ENCODE measurements around the gene ZNF605. TPM values are rescaled to one million over a fixed set of nuclear protein-coding genes. Genes with fewer than 3 reads are reported as not detected.

Gene ZNF605
- total and polyA plus RNA-seq, 2 donors (not counting 1 experiment from before 2014, with no cell fraction given), result 6.0 to 21.7 TPM

GRCh38 chr12:132909030-132909368 lies 47.1 kb downstream of the ZNF605 start:
- no peak for DNase-seq
- peaks cover 15% of the 10 kb centered on the region for H3K9me3 Mint-ChIP-seq (ENCODE audit: insufficient read depth)
- CTCF ChIA-PET, result interaction anchor here (0.7 to 1.9 kb wide), 4 partner anchors 15 to 223 kb away, joined by 3 to 5 read pairs (median 4); partner anchors contain the start of gene ZNF605
- Histone ChIP-seq H3K36me3 (replicated peaks in 1 of 2; ENCODE audit: control extremely low read depth in 1 of 2, control insufficient read depth in 1 of 2, extremely low read depth in 1 of 2, insufficient read depth in 2 of 2, low read length in 1 of 2) (no peaks in the 10 kb centered on the region), H2AFZ (ENCODE audit: insufficient read depth, low read depth, low read length, poor library complexity, severe bottlenecking) (peak overlapping the region; percentile 90), H3K4me1 (ENCODE audit: control insufficient read depth in 2 of 2, insufficient read depth in 2 of 2, low read length in 2 of 2) (peaks cover 5 to 24% of the 10 kb centered on the region in 2 donors), H3K4me2 (replicated peaks; ENCODE audit: low read depth, low read length, poor library complexity, severe bottlenecking) (peak overlapping the region; percentile 87), H3K27me3 (replicated peaks in 1 of 4; ENCODE audit: control extremely low read depth in 1 of 4, control insufficient read depth in 3 of 4, insufficient read depth in 4 of 4, low read length in 3 of 4) (peaks cover 0 to 8% (median 2%) of the 10 kb centered on the region in 4 experiments), H3K4me3 (ENCODE audit: control extremely low read depth in 1 of 5, extremely low read depth in 1 of 5, insufficient read depth in 1 of 5, low read depth in 2 of 5, low read length in 4 of 5) (peak overlapping the region; percentile 21 to 85 (median 59)), H3K9ac (ENCODE audit: low read length) (peak overlapping the region; percentile 86), H3K9me3 (ENCODE audit: control extremely low read depth in 1 of 3, control insufficient read depth in 2 of 3, insufficient read depth in 1 of 3, low read length in 2 of 3) (peaks cover 6 to 71% (median 21%) of the 10 kb centered on the region in 3 donors), H3K27ac (ENCODE audit: low read length in 2 of 2) (peak overlapping the region; percentile 63 to 88), H4K20me1 (ENCODE audit: control insufficient read depth, insufficient read depth, low read length, poor library complexity, severe bottlenecking) (no peaks in the 10 kb centered on the region), H3K79me2 (ENCODE audit: control insufficient read depth, insufficient read depth, low read length) (no peaks in the 10 kb centered on the region)
- H3K27ac Mint-ChIP-seq, result peak overlapping the region; percentile 98
- H3K27me3 Mint-ChIP-seq, result peaks cover 4% of the 10 kb centered on the region
- POLR2A ChIA-PET, result interaction anchor here (1.0 to 1.9 kb wide), 5 partner anchors 22 to 272 kb away, joined by 3 to 6 read pairs (median 5); partner anchors contain the start of genes CHFR, GOLGA3, ZNF26 and ZNF84
- TF ChIP-seq, protein P1, sequence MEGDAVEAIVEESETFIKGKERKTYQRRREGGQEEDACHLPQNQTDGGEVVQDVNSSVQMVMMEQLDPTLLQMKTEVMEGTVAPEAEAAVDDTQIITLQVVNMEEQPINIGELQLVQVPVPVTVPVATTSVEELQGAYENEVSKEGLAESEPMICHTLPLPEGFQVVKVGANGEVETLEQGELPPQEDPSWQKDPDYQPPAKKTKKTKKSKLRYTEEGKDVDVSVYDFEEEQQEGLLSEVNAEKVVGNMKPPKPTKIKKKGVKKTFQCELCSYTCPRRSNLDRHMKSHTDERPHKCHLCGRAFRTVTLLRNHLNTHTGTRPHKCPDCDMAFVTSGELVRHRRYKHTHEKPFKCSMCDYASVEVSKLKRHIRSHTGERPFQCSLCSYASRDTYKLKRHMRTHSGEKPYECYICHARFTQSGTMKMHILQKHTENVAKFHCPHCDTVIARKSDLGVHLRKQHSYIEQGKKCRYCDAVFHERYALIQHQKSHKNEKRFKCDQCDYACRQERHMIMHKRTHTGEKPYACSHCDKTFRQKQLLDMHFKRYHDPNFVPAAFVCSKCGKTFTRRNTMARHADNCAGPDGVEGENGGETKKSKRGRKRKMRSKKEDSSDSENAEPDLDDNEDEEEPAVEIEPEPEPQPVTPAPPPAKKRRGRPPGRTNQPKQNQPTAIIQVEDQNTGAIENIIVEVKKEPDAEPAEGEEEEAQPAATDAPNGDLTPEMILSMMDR (IDR thresholded peaks at IDR 0.05), result no peak
- no peak for TF ChIP-seq EZH2 (IDR thresholded peaks at IDR 0.05; ENCODE audit: borderline replicate concordance, insufficient read depth, low read depth, low read length, poor library complexity, severe bottlenecking)
- 2% methylated on average over 19 of the region's 22 CpGs for WGBS (ENCODE audit: insufficient coverage)
- ATAC-seq (ENCODE audit: low read depth), result no peak
- intact Hi-C loops (cut with micrococcal nuclease), result loop anchor here (2.0 kb wide), 2 partner anchors 80 to 128 kb away; partner anchors contain the start of genes GOLGA3 and ZNF84
- H3K4me1 Mint-ChIP-seq, result peaks cover 14% of the 10 kb centered on the region
- H3K4me3 Mint-ChIP-seq, result peak overlapping the region; percentile 96

All from B cell (primary cell).